Measurements from ENCODE around the gene KRTAP10-11. TPM values are rescaled to one million over a fixed set of nuclear protein-coding genes. Genes with fewer than 3 reads are reported as not detected.
"Not testable (repeated sequence)": the region's sequence is repeated elsewhere in the genome, so short reads cannot be mapped to it uniquely, and the experiment has no call there.

KRTAP10-11 gene
- polyA plus RNA-seq, 2 of the 4 experiments (the other 2 are of a cell fraction) = not detected

- DNase-seq (ENCODE audit: low read depth in 1 of 2, low spot score in 1 of 2) (no peak), ATAC-seq (no peak), FAIRE-seq (no peak)
- H3K4me2 ChIP-seq = no peak overlapping the region
- H3K4me1 ChIP-seq = no peaks in the 10 kb centered on the region
- ChIA-PET CTCF (no interaction called here), POLR2A (no interaction called here)
- no peak overlapping the region for H3K27ac ChIP-seq
- peaks cover 4% of the 10 kb centered on the region; the same call in 2 of the 3 replicates for H3K9me3 ChIP-seq
- WGBS (ENCODE audit: missing lambda C conversion rate) = 13% methylated on average over 11 of the region's 11 CpGs
- H3K4me3 ChIP-seq = no peak overlapping the region
- TF ChIP-seq REST (IDR thresholded peaks at IDR 0.05) (no peak), HEYL (CRISPR knock-in tag; IDR thresholded peaks at IDR 0.05) (no peak), HMGXB4 (CRISPR knock-in tag; IDR thresholded peaks at IDR 0.05; ENCODE audit: borderline replicate concordance) (no peak), CBX2 (IDR thresholded peaks at IDR 0.05; ENCODE audit: borderline replicate concordance, low read depth) (no peak), MAZ (IDR thresholded peaks at IDR 0.05; ENCODE audit: borderline replicate concordance, low read depth, low read length) (no peak), ESRRA (IDR thresholded peaks at IDR 0.05; ENCODE audit: borderline replicate concordance, low read length) (no peak), TP53 (CRISPR knock-in tag; IDR thresholded peaks at IDR 0.05) (no peak), RNF2 (IDR thresholded peaks at IDR 0.05; ENCODE audit: borderline replicate concordance, low read depth) (no peak), HES2 (IDR thresholded peaks at IDR 0.05) (no peak), RARB (CRISPR knock-in tag; IDR thresholded peaks at IDR 0.05) (no peak), CHD2 (IDR thresholded peaks at IDR 0.05; ENCODE audit: low read length, partially characterized antibody) (no peak), HOXB5 (CRISPR knock-in tag; IDR thresholded peaks at IDR 0.05) (no peak), CEBPB (IDR thresholded peaks at IDR 0.05) (no peak), FOSL2 (IDR thresholded peaks at IDR 0.05) (no peak), FOSL2 (CRISPR knock-in tag; IDR thresholded peaks at IDR 0.05) (no peak), ELK1 (IDR thresholded peaks at IDR 0.05; ENCODE audit: low read depth, low read length) (no peak), JUNB (IDR thresholded peaks at IDR 0.05) (no peak), MAFK (IDR thresholded peaks at IDR 0.05; ENCODE audit: partially characterized antibody) (no peak)
Observed at GRCh38 chr21:44687671-44688070, 41.5 kb downstream of the KRTAP10-11 start.

GRCh38 chr21:44689740-44690139 lies 43.5 kb downstream of the KRTAP10-11 start:
- H3K9me3 ChIP-seq = peaks cover 14% of the 10 kb centered on the region; the same call in 2 of the 3 replicates
- WGBS (ENCODE audit: missing lambda C conversion rate) = 27% methylated on average over 3 of the region's 3 CpGs
- FAIRE-seq; H3K27ac ChIP-seq; ATAC-seq; H3K4me3 ChIP-seq; H3K4me2 ChIP-seq; DNase-seq (ENCODE audit: low read depth in 1 of 2, low spot score in 1 of 2); CTCF ChIA-PET; POLR2A ChIA-PET; H3K4me1 ChIP-seq: not testable (repeated sequence)

All from A549 (cell line).